ENCODE data around the gene TSPAN31. TPM values are rescaled to one million over a fixed set of nuclear protein-coding genes. Genes with fewer than 3 reads are reported as not detected.

Gene TSPAN31
- total RNA-seq, 1 experiment from 2014 or later: 46.9 TPM

- no peak for DNase-seq (ENCODE audit: low spot score)
- in situ Hi-C loops (cut with HindIII; ENCODE audit: low sequenced_read_pairs): no loop called here
These were observed 30.2 kb downstream of the TSPAN31 start for GRCh38 chr12:57775044-57775443.

GRCh38 chr12:57775563-57776246 is 30.9 kb downstream of the TSPAN31 start:
- in situ Hi-C loops (cut with HindIII; ENCODE audit: low sequenced_read_pairs): no loop called here
- no peak for DNase-seq (ENCODE audit: low spot score)

- in situ Hi-C loops (cut with HindIII; ENCODE audit: low sequenced_read_pairs): no loop called here
These were observed 31.4 kb downstream of the TSPAN31 start for GRCh38 chr12:57776247-57776587.

GRCh38 chr12:57777367-57777766 is 32.5 kb downstream of the TSPAN31 start:
- in situ Hi-C loops (cut with HindIII; ENCODE audit: low sequenced_read_pairs): no loop called here
- DNase-seq (ENCODE audit: low spot score): no peak

More at GRCh38 chr12:57776247-57776587, 31.4 kb downstream of the TSPAN31 start:
- no peak for DNase-seq (ENCODE audit: low spot score)

GRCh38 chr12:57777911-57778310 is 33.1 kb downstream of the TSPAN31 start:
- in situ Hi-C loops (cut with HindIII; ENCODE audit: low sequenced_read_pairs): no loop called here
- no peak for DNase-seq (ENCODE audit: low spot score)

- no peak for DNase-seq (ENCODE audit: low spot score)
- in situ Hi-C loops (cut with HindIII; ENCODE audit: low sequenced_read_pairs): no loop called here
These were observed 34.9 kb downstream of the TSPAN31 start for GRCh38 chr12:57779736-57780135.

DNA sequence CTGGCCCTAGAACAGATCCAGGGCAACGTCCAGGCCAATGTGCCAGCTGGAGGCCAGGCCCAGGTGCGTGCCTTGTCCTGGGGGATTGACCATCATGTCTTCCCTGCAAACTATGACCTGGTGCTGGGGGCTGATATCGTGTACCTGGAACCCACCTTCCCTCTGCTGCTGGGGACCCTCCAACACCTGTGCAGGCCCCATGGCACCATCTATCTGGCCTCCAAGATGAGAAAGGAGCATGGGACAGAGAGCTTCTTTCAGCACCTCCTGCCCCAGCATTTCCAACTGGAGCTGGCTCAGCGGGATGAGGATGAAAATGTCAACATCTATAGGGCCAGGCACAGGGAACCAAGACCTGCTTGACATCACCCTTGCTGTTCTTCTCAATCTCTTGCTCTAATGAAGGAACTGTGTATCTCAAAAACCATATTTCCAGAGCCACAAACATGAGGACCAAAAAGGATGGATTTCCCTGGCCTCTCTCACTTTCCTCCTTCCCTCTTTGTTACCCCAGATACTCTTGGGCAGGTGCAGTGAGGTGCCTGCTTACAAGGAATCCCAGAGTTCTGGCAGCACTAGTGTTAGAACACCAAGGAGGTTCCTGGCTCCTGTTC is 35.6 kb downstream of the TSPAN31 start:
- DNase-seq (ENCODE audit: low spot score): no peak
- in situ Hi-C loops (cut with HindIII; ENCODE audit: low sequenced_read_pairs): no loop called here

DNA sequence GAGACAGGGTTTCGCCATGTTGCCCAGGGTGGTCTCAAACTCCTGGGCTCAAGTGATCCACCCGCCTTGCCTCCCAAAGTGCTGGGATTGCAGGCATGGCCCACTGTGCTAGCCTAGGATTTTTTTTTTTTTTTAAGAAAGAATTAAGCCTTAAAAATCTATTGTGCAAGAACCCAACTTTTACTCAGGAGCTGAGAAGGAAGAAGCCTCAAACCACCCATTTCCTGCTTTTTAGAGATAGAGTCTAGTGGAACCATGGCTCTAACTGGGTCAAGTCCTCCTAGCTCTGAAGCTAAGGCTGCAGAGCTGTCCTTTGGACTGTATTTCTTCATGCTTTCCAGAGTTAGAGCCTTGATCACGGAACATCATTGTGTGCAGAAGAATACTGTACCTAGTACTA is 36.4 kb downstream of the TSPAN31 start:
- in situ Hi-C loops (cut with HindIII; ENCODE audit: low sequenced_read_pairs): no loop called here
- DNase-seq (ENCODE audit: low spot score): no peak

DNA sequence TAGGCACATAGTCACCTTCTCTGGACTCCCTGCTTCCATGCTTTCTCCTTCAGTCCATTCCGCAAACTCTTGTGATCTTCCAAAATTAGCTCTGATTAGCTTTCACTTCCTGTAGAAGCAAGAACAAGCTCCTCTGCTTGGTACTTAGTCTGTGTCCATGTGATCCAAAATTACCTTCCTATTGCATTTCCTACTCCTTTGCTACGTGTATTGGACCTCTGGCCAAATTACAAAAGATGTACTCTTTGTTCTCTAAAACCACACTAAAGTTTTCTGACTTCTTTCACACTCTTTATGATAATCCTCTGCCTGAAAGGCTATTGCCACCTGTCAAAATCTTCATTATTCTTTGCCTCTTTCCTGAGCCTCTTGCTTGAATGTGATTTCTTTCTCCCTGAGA is 37.0 kb downstream of the TSPAN31 start:
- in situ Hi-C loops (cut with HindIII; ENCODE audit: low sequenced_read_pairs): no loop called here
- no peak for DNase-seq (ENCODE audit: low spot score)

DNA sequence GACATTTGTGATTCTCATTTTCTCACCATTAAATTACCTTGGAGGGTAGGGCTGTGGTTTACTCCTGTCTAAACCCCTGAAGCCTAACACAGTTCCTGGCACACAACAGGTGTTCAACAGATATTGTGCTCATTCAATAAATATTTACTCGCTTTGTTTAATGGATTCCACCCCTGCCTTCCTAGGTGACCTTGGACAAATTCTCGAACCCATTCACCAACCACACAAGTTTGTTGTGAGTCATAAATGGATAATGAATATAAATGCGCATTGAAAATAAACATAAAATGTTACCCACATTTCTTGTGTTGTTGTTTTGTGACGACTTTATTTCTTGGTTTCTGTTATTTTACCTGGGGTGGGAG is 37.4 kb downstream of the TSPAN31 start:
- no peak for DNase-seq (ENCODE audit: low spot score)
- in situ Hi-C loops (cut with HindIII; ENCODE audit: low sequenced_read_pairs): no loop called here

GRCh38 chr12:57782608-57783465 is 38.0 kb downstream of the TSPAN31 start, which contains the start of gene TSFM:
Gene TSFM (plus strand): TSS chr12:57782787. CDS start chr12:57782802, 15 bp downstream.
- in situ Hi-C loops (cut with HindIII; ENCODE audit: low sequenced_read_pairs): no loop called here
- DNase-seq (ENCODE audit: low spot score): peak; percentile 94

GRCh38 chr12:57783466-57783801 is 38.6 kb downstream of the TSPAN31 start:
- in situ Hi-C loops (cut with HindIII; ENCODE audit: low sequenced_read_pairs): no loop called here
- DNase-seq (ENCODE audit: low spot score): no peak

- in situ Hi-C loops (cut with HindIII; ENCODE audit: low sequenced_read_pairs): no loop called here
- no peak for DNase-seq (ENCODE audit: low spot score)
These were observed 39.0 kb downstream of the TSPAN31 start for GRCh38 chr12:57783861-57784260.

- in situ Hi-C loops (cut with HindIII; ENCODE audit: low sequenced_read_pairs): no loop called here
- DNase-seq (ENCODE audit: low spot score): no peak
These were observed 49.1 kb downstream of the TSPAN31 start for GRCh38 chr12:57793920-57794319.

DNA sequence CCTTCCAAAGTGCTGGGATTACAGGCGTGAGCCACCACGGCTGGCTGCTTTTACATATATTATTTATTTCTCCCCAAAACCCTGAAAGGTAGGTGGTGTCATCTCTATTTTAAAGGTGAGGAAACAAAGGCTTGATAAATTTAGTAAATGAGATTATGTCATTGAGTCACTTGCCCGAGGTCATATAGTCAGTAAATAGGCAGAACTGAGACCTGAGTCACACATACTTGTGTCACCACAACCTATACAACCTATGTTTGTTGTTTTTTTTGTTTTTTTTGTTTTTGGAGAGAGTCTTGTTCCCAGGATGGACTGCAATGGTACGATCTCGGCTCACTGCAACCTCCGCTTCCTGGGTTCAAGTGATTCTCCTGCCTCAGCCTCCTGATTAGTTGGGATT is 50.5 kb downstream of the TSPAN31 start:
- in situ Hi-C loops (cut with HindIII; ENCODE audit: low sequenced_read_pairs): no loop called here
- no peak for DNase-seq (ENCODE audit: low spot score)

GRCh38 chr12:57796996-57797395 is 52.2 kb downstream of the TSPAN31 start:
- no peak for DNase-seq (ENCODE audit: low spot score)
- in situ Hi-C loops (cut with HindIII; ENCODE audit: low sequenced_read_pairs): no loop called here

GRCh38 chr12:57797933-57798332 is 53.1 kb downstream of the TSPAN31 start:
- no peak for DNase-seq (ENCODE audit: low spot score)
- in situ Hi-C loops (cut with HindIII; ENCODE audit: low sequenced_read_pairs): no loop called here

Data from G401 (cell line).